Choroid plexus epithelial cell (primary cell): Measurements from ENCODE around the gene LRRC15.

Experiments used
- DNase-seq: peaks from one replicate; pipeline ENCODE4 v3.0.0-alpha.2; 2010; ENCODE audit warnings: low read depth
- H3K4me3 ChIP-seq: 2 replicates; pipeline ENCODE4 v1.5.1; 2011; ENCODE audit warnings: low read depth, mild to moderate bottlenecking, control low read depth, low read length, moderate library complexity
- CTCF ChIP-seq: conservative IDR thresholded peaks from 2 replicates; pipeline ENCODE4 v1.5.1; 2011; ENCODE audit warnings: low read depth, mild to moderate bottlenecking, control low read depth, inconsistent platforms, low read length, moderate library complexity

LRRC15 gene

GRCh38 chr3:194321693-194322640 lies 47.6 kb downstream of the LRRC15 start:
- no peak overlapping the region for H3K4me3 ChIP-seq
- TF ChIP-seq CTCF, result no peak
- DNase-seq, result no peak

GRCh38 chr3:194320744-194321243 lies 48.7 kb downstream of the LRRC15 start:
- H3K4me3 ChIP-seq, result no peak overlapping the region
- no peak for DNase-seq
- TF ChIP-seq CTCF, result no peak

- no peak for TF ChIP-seq CTCF
- DNase-seq, result no peak
- H3K4me3 ChIP-seq, result no peak overlapping the region
Measured at GRCh38 chr3:194320100-194320499, 49.4 kb downstream of the LRRC15 start.

GRCh38 chr3:194318511-194319161 lies 50.9 kb downstream of the LRRC15 start:
- H3K4me3 ChIP-seq, result no peak overlapping the region
- no peak for TF ChIP-seq CTCF
- no peak for DNase-seq

GRCh38 chr3:194316918-194317317 lies 52.6 kb downstream of the LRRC15 start:
- TF ChIP-seq CTCF, result no peak
- H3K4me3 ChIP-seq, result no peak overlapping the region
- DNase-seq, result no peak

GRCh38 chr3:194315965-194316361 lies 53.6 kb downstream of the LRRC15 start:
- TF ChIP-seq CTCF, result no peak
- peak overlapping the region; percentile 26 for H3K4me3 ChIP-seq
- peak; percentile 61 for DNase-seq
